K562 (cell line): Measurements from ENCODE around the gene GLIPR2. TPM values are rescaled to one million over a fixed set of nuclear protein-coding genes. Genes with fewer than 3 reads are reported as not detected.

ENCODE experiments used
- CEBPG ChIP-seq, 3 experiments: fragments of 200-800 bp in 1 of 3; sonication (Bioruptor generic) in 1 of 3; sonication (generic) in 1 of 3; formaldehyde crosslinking in 1 of 3; IDR thresholded peaks in 2 of 3; conservative IDR thresholded peaks in 1 of 3; 2 replicates each; pipeline versions ENCODE4 v1.6.1 to v1.8.0; 2016 to 2022; ENCODE audit warnings: missing compliant biosample characterization in 2 of 3, missing genetic modification characterization in 2 of 3, mild to moderate bottlenecking in 1 of 3, missing genetic modification reagents in 1 of 3
- CHCHD3 ChIP-seq: fragments of 250-450 bp; sonication (Bioruptor Pico); IDR thresholded peaks from 2 replicates; pipeline ENCODE4 v2.1.2; 2022; ENCODE audit warnings: mild to moderate bottlenecking
- E4F1 ChIP-seq: fragments of 250-450 bp; sonication (Bioruptor Pico); IDR thresholded peaks from 2 replicates; pipeline ENCODE4 v1.5.0; 2021; ENCODE audit warnings: mild to moderate bottlenecking, borderline replicate concordance
- GABPA ChIP-seq: fragments of 200-800 bp; sonication (Bioruptor generic); conservative IDR thresholded peaks from 2 replicates; pipeline ENCODE4 v1.6.1; 2016; ENCODE audit warnings: low read depth, missing genetic modification characterization, missing compliant biosample characterization
- HDAC8 ChIP-seq: fragments of 450-650 bp; IDR thresholded peaks from 2 replicates; pipeline ENCODE4 v1.6.1; 2016; ENCODE audit warnings: mild to moderate bottlenecking, missing genetic modification characterization, moderate library complexity, missing compliant biosample characterization
- HEY1 ChIP-seq: fragments of 250-450 bp; sonication (Bioruptor Pico); IDR thresholded peaks from 2 replicates; pipeline ENCODE4 v1.5.0; 2020; ENCODE audit warnings: mild to moderate bottlenecking, moderate library complexity, borderline replicate concordance
- RBM34 ChIP-seq: fragments of 200-400 bp; formaldehyde crosslinking; IDR thresholded peaks from 2 replicates; pipeline ENCODE4 v1.6.1; 2018; ENCODE audit warnings: low read length, borderline replicate concordance; ENCODE audit not compliant: insufficient read depth
- RFX1 ChIP-seq: fragments of 450-650 bp; IDR thresholded peaks from 2 replicates; pipeline ENCODE4 v1.6.1; 2016; ENCODE audit warnings: mild to moderate bottlenecking, moderate library complexity
- SIRT6 ChIP-seq: IDR thresholded peaks from one replicate; pipeline ENCODE4 v1.6.1; 2012; ENCODE audit warnings: low read depth, mild to moderate bottlenecking, control low read depth, inconsistent platforms, low read length, moderate library complexity
- SREBF2 ChIP-seq: sonication (generic); formaldehyde crosslinking; IDR thresholded peaks from 2 replicates; pipeline ENCODE4 v1.4.0; 2020; ENCODE audit warnings: mild to moderate bottlenecking, missing genetic modification reagents
- SRSF1 ChIP-seq: fragments of 200-400 bp; formaldehyde crosslinking; IDR thresholded peaks from 2 replicates; pipeline ENCODE4 v1.6.1; 2017; ENCODE audit warnings: mild to moderate bottlenecking, low read depth, low read length, moderate library complexity
- TCF3 ChIP-seq: sonication (generic); formaldehyde crosslinking; IDR thresholded peaks from 2 replicates; pipeline ENCODE4 v1.4.0; 2020; ENCODE audit warnings: mild to moderate bottlenecking, missing genetic modification reagents
- THRAP3 ChIP-seq: fragments of 450-650 bp; IDR thresholded peaks from 2 replicates; pipeline ENCODE4 v1.6.1; 2016; ENCODE audit warnings: mild to moderate bottlenecking, inconsistent platforms, borderline replicate concordance
- TOE1 ChIP-seq, 2 experiments: fragments of 450-650 bp in 1 of 2; sonication (generic) in 1 of 2; formaldehyde crosslinking in 1 of 2; IDR thresholded peaks; 2 replicates each; pipeline versions ENCODE4 v1.7.1 to v1.8.0; 2016 to 2022; ENCODE audit warnings: borderline replicate concordance in 2 of 2, mild to moderate bottlenecking in 2 of 2, antibody characterized with exemption in 1 of 2, inconsistent platforms in 1 of 2, low read depth in 1 of 2, missing genetic modification reagents in 1 of 2, moderate library complexity in 1 of 2
- ZNF445 ChIP-seq: fragments of 250-450 bp; sonication (Bioruptor Pico); IDR thresholded peaks from 2 replicates; pipeline ENCODE4 v1.4.0; 2020; ENCODE audit warnings: low read depth, mild to moderate bottlenecking, moderate library complexity
- polyA plus RNA-seq, 8 experiments: library from polyadenylated mRNA; depleted of rRNA in 4 of 8; stranded (reverse) in 5 of 8; unstranded in 3 of 8; fragments of >200 nt; fragmentation: Nextera tagmentation in 2 of 8; fragmentation: Illumina TruSeq in 1 of 8; extraction: Ambion mirVana in 2 of 8; extraction: Trizol in 1 of 8; gene quantifications; 2 replicates each; pipeline versions ENCODE4 v1.2.1 to v1.2.3, GENCODE V29; 2011 to 2014; ENCODE audit warnings: inconsistent platforms in 1 of 8, missing spikeins in 1 of 8
- total RNA-seq, 7 experiments: library from RNA; depleted of rRNA in 6 of 7; stranded (reverse); fragments of >200 nt in 6 of 7; fragmentation: Illumina TruSeq in 2 of 7; extraction: Trizol in 2 of 7; gene quantifications; 2 replicates each; pipeline versions ENCODE4 v1.2.1 to v1.2.3, GENCODE V29; 2011 to 2021; ENCODE audit warnings: low replicate concordance in 1 of 7
- TF ChIP-seq, protein P1 (sequence below): fragments of 450-650 bp; IDR thresholded peaks from 2 replicates; pipeline ENCODE4 v1.6.1; 2017; ENCODE audit warnings: mild to moderate bottlenecking, moderate library complexity

GLIPR2 gene
- total and polyA plus RNA-seq, 9 of the 15 experiments (the other 6 are each of a cell fraction or from before 2014, with no cell fraction given): 1.4 to 8.8 (median 2.9) TPM

DNA sequence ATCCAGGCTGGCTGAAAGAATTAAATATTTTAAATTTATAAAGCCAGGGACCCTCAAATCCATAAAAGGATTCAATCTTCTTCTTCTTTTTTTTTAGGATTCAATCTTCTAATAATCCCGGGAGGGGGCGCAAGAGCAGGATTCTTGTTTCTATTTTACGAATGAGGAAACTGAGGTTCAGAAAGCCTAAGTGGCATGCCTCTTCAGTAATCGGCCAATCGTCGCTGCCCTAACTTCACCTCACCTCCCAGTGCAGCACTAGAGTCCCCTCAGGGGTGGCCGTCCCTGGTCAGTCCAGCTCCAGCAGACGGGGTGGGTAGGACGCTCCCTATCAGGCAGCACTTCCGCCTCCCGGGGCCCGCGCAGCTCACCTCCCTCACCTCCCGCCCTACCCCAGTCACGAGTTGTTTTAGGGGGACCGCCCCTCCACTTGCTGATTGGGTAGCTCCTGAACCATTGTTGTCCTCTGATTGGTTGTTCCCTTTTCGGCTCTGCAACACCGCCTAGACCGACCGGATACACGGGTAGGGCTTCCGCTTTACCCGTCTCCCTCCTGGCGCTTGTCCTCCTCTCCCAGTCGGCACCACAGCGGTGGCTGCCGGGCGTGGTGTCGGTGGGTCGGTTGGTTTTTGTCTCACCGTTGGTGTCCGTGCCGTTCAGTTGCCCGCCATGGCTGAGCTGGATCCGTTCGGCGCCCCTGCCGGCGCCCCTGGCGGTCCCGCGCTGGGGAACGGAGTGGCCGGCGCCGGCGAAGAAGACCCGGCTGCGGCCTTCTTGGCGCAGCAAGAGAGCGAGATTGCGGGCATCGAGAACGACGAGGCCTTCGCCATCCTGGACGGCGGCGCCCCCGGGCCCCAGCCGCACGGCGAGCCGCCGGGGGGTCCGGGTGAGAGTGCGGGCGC, 54.1 kb downstream of the GLIPR2 start, which contains the start of gene CLTA (continued):
- TF ChIP-seq, protein P1, sequence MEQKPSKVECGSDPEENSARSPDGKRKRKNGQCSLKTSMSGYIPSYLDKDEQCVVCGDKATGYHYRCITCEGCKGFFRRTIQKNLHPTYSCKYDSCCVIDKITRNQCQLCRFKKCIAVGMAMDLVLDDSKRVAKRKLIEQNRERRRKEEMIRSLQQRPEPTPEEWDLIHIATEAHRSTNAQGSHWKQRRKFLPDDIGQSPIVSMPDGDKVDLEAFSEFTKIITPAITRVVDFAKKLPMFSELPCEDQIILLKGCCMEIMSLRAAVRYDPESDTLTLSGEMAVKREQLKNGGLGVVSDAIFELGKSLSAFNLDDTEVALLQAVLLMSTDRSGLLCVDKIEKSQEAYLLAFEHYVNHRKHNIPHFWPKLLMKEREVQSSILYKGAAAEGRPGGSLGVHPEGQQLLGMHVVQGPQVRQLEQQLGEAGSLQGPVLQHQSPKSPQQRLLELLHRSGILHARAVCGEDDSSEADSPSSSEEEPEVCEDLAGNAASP: no peak
- no peak for TF ChIP-seq THRAP3
- no peak for TF ChIP-seq SIRT6
- TF ChIP-seq CHCHD3 (CRISPR knock-in tag): no peak
- no peak for TF ChIP-seq HDAC8
- TF ChIP-seq RBM34: no peak
- no peak for TF ChIP-seq SREBF2 (CRISPR knock-in tag)
- no peak for TF ChIP-seq RFX1
- no peak for TF ChIP-seq SRSF1
- TF ChIP-seq TCF3 (CRISPR knock-in tag): no peak
- peak; percentile 97 for TF ChIP-seq TOE1 (IDR thresholded peaks at IDR 0.05; ENCODE audit: borderline replicate concordance)
- no peak for TF ChIP-seq TOE1 (CRISPR knock-in tag; IDR thresholded peaks at IDR 0.05; ENCODE audit: borderline replicate concordance, low read depth)
- no peak for TF ChIP-seq HEY1 (CRISPR knock-in tag)
- TF ChIP-seq CEBPG (CRISPR knock-in tag; IDR thresholded peaks at IDR 0.05): no peak
- TF ChIP-seq CEBPG (tag; conservative IDR thresholded peaks at IDR 0.05 in 1 of 2, IDR thresholded peaks at IDR 0.05 in 1 of 2): no peak
- peak; percentile 91 for TF ChIP-seq GABPA (tag)
- TF ChIP-seq ZNF445: no peak
- no peak for TF ChIP-seq E4F1 (CRISPR knock-in tag)
